ENCODE data around the gene COL20A1. TPM values are rescaled to one million over a fixed set of nuclear protein-coding genes. Genes with fewer than 3 reads are reported as not detected.

Gene COL20A1
- total RNA-seq, 1 experiment from 2014 or later, result 2.3 TPM

- H2AK5ac ChIP-seq (ENCODE audit: insufficient read length, low read length), result no peak overlapping the region
- H4K8ac ChIP-seq (replicated peaks; ENCODE audit: insufficient read length, low read depth, low read length), result no peak overlapping the region
- no peak overlapping the region for H3K18ac ChIP-seq (ENCODE audit: insufficient read length, low read depth, low read length)
- no peaks in the 10 kb centered on the region for H4K20me1 ChIP-seq (ENCODE audit: control insufficient read depth, insufficient read depth, insufficient read length)
- Mint-ChIP-seq H3K36me3 (ENCODE audit: insufficient read depth in 1 of 3, low read depth in 3 of 3) (peaks cover 0 to 9% (median 8%) of the 10 kb centered on the region in 3 experiments; a peak in 5 of 7 replicates), H3K27me3 (ENCODE audit: low read depth) (peaks cover 14% of the 10 kb centered on the region), H3K4me1 (peaks cover 0 to 6% of the 10 kb centered on the region in 2 experiments; a peak in 3 of 4 replicates), H3K4me3 (no peak overlapping the region), H3K27ac (no peak overlapping the region), H3K9me3 (peaks cover 6 to 13% of the 10 kb centered on the region in 2 experiments)
- H4K91ac ChIP-seq (ENCODE audit: insufficient read length, low read depth, low read length), result no peak overlapping the region
- H2BK12ac ChIP-seq (ENCODE audit: insufficient read length, low read depth, low read length), result no peak overlapping the region
- H2BK120ac ChIP-seq (ENCODE audit: low read depth, low read length, poor library complexity, severe bottlenecking), result no peak overlapping the region
- H3K4me2 ChIP-seq (ENCODE audit: insufficient read depth, insufficient read length, low read length), result no peak overlapping the region
- DNase-seq, result no peak
- no peaks in the 10 kb centered on the region for H3K79me1 ChIP-seq (ENCODE audit: insufficient read depth, low read depth, low read length, poor library complexity, severe bottlenecking)
- H3K79me2 ChIP-seq (ENCODE audit: insufficient read depth, low read length), result no peaks in the 10 kb centered on the region
- H2BK15ac ChIP-seq (ENCODE audit: low read depth, low read length), result no peak overlapping the region
- H3K9ac ChIP-seq (ENCODE audit: extremely low read depth, insufficient read length, low read length), result no peak overlapping the region
- H3K23me2 ChIP-seq (ENCODE audit: insufficient read length, low read depth, low read length, poor library complexity, severe bottlenecking), result no peaks in the 10 kb centered on the region
- H3K4me1 ChIP-seq (ENCODE audit: insufficient read depth, low read length), result no peaks in the 10 kb centered on the region
- WGBS (ENCODE audit: extremely low coverage, insufficient read length, low lambda C conversion rate), result no CpG with 5 or more reads among the region's 20 CpGs
- no peak overlapping the region for H2BK20ac ChIP-seq (ENCODE audit: low read depth, low read length, poor library complexity, severe bottlenecking)
- no peak overlapping the region for H2BK5ac ChIP-seq (ENCODE audit: insufficient read length, low read length)
- no peak overlapping the region for H4K5ac ChIP-seq (ENCODE audit: insufficient read length, low read depth, low read length)
- H3K4ac ChIP-seq (ENCODE audit: low read depth, low read length), result no peak overlapping the region
- H3K27ac ChIP-seq (ENCODE audit: insufficient read length, low read depth, low read length), result no peak overlapping the region
- no peaks in the 10 kb centered on the region for H3K9me3 ChIP-seq (ENCODE audit: control insufficient read depth, low read depth, low read length)
- H2AFZ ChIP-seq (ENCODE audit: low read length), result no peak overlapping the region
- H3K56ac ChIP-seq (ENCODE audit: insufficient read length, low read depth, low read length), result no peak overlapping the region
- H3K14ac ChIP-seq (ENCODE audit: insufficient read depth, low read length), result no peak overlapping the region; the same call in 1 of the 2 replicates
- H3K23ac ChIP-seq (ENCODE audit: insufficient read length, low read depth, low read length), result no peak overlapping the region
- H3T11ph ChIP-seq (ENCODE audit: low read length), result no peak overlapping the region
- no peak for TF ChIP-seq CTCF (conservative IDR thresholded peaks at IDR 0.05)
- H3K27me3 ChIP-seq (ENCODE audit: insufficient read depth, low read length), result no peaks in the 10 kb centered on the region
Observed at GRCh38 chr20:63330084-63330760, 37.2 kb downstream of the COL20A1 start.

Data from H9 (cell line).